OCI-M1 (cell line): ENCODE measurements around the gene SIT1.

Experiments
- DNase-seq: peaks from one replicate; lab custom pipeline; 2025; lab: John Stamatoyannopoulos, UW

SIT1 gene

GRCh38 chr9:35650341-35651158, at the start of gene SIT1:
TSS of gene SIT1 (minus strand) at chr9:35650931. CDS start at chr9:35650853, 78 bp downstream.
- DNase-seq: no peak

GRCh38 chr9:35700031-35700430, 49.3 kb upstream of the SIT1 start:
- no peak for DNase-seq

- no peak for DNase-seq
Measured at GRCh38 chr9:35698231-35698630, 47.5 kb upstream of the SIT1 start.

GRCh38 chr9:35697486-35697885, 46.8 kb upstream of the SIT1 start:
- no peak for DNase-seq

- DNase-seq: peak; percentile 77
Measured at GRCh38 chr9:35696520-35697215, 45.9 kb upstream of the SIT1 start.

GRCh38 chr9:35695943-35696401, 45.2 kb upstream of the SIT1 start:
- DNase-seq: no peak

GRCh38 chr9:35691757-35692301, 41.1 kb upstream of the SIT1 start:
- DNase-seq: no peak

GRCh38 chr9:35691334-35691650, 40.6 kb upstream of the SIT1 start:
- DNase-seq: no peak

- peak; percentile 69 for DNase-seq
Measured at GRCh38 chr9:35690614-35691333, 40.0 kb upstream of the SIT1 start.

- DNase-seq: no peak
Measured at GRCh38 chr9:35690294-35690613, 39.5 kb upstream of the SIT1 start.

GRCh38 chr9:35689542-35690293, 39.0 kb upstream of the SIT1 start, which contains the start of gene TPM2:
TSS of gene TPM2 (minus strand) at chr9:35689925. CDS start at chr9:35689817, 108 bp downstream.
- DNase-seq: no peak

- DNase-seq: peak; percentile 36
Measured at GRCh38 chr9:35688558-35689541, 38.1 kb upstream of the SIT1 start.

GRCh38 chr9:35687972-35688557, 37.3 kb upstream of the SIT1 start:
- no peak for DNase-seq

GRCh38 chr9:35687306-35687705, 36.6 kb upstream of the SIT1 start:
- no peak for DNase-seq

GRCh38 chr9:35686222-35687203, 35.8 kb upstream of the SIT1 start:
- DNase-seq: no peak

- DNase-seq: no peak
Measured at GRCh38 chr9:35685506-35685905, 34.8 kb upstream of the SIT1 start.

GRCh38 chr9:35684921-35685320, 34.2 kb upstream of the SIT1 start:
- DNase-seq: no peak

- DNase-seq: no peak
Measured at GRCh38 chr9:35683323-35683722, 32.6 kb upstream of the SIT1 start.
